Testis (tissue), 2 donors: ENCODE measurements around the gene PPARA.

Source experiments
- CTCF ChIP-seq, 3 experiments: fragments of 450-650 bp in 2 of 3; fragments of 200-600 bp in 1 of 3; sonication (generic) in 1 of 3; IDR thresholded peaks; one replicate each; pipeline ENCODE4 v1.5.1; 2016 to 2019; ENCODE audit warnings: antibody characterized with exemption in 3 of 3, mild to moderate bottlenecking in 2 of 3, moderate library complexity in 1 of 3
- POLR2A ChIP-seq: fragments of 450-650 bp; IDR thresholded peaks from one replicate; pipeline ENCODE4 v1.6.1; 2017; ENCODE audit warnings: antibody characterized with exemption, mild to moderate bottlenecking, moderate library complexity

GRCh38 chr22:46158283-46158682 is 8.0 kb downstream of the PPARA start:
- TF ChIP-seq CTCF (IDR thresholded peaks at IDR 0.05) (no peak), POLR2A (no peak)
